Measurements from ENCODE around the gene MRPS22. TPM values are rescaled to one million over a fixed set of nuclear protein-coding genes. Genes with fewer than 3 reads are reported as not detected.

The MRPS22 gene
- total and polyA plus RNA-seq, 2 donors (not counting 3 experiments of a cell fraction or from before 2014, with no cell fraction given) = 33.8 to 45.6 TPM

DNA sequence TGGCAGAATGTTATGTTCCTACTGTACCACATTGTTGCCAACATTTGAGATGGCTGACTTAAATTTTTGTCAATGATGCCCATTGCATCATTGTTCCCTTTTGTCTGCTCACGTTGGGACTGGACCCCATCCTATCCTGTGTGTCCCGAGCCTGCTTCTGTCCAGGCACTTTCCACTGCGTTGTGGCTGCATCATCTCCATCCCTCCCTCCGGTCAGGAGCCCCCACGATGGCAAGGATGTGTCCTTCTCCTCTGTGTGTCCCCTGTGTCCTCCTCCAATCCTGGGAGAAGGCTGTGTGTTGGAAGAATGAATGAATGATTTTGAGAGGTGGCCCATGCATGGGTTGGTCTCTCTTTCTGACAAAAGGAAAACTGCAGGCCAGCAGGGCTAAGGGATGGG, 19.4 kb upstream of the MRPS22 start:
- FAIRE-seq (no peak), DNase-seq (ENCODE audit: low read depth, low spot score) (no peak)
- Histone ChIP-seq H2AFZ (ENCODE audit: low read depth, low read length) (no peak overlapping the region), H3K79me2 (ENCODE audit: control insufficient read depth, insufficient read depth, low read length) (no peaks in the 10 kb centered on the region), H3K9me1 (replicated peaks; ENCODE audit: control insufficient read depth, extremely low read depth, insufficient read depth, low read length) (no peaks in the 10 kb centered on the region), H4K20me1 (replicated peaks; ENCODE audit: control insufficient read depth, extremely low read depth, insufficient read depth, low read length) (no peaks in the 10 kb centered on the region), H3K9ac (replicated peaks; ENCODE audit: extremely low read depth, insufficient read depth, low read length) (no peak overlapping the region), H3K27me3 (ENCODE audit: control insufficient read depth in 2 of 2, insufficient read depth in 2 of 2, low read length in 2 of 2) (no peaks in the 10 kb centered on the region), H3K9me3 (replicated peaks; ENCODE audit: control insufficient read depth, insufficient read depth, low read length) (no peaks in the 10 kb centered on the region), H3K4me3 (replicated peaks in 1 of 3; ENCODE audit: insufficient read depth in 1 of 3, low read depth in 1 of 3, low read length in 3 of 3) (no peak overlapping the region), H3K27ac (ENCODE audit: insufficient read depth, low read depth, low read length) (no peak overlapping the region), H3K4me1 (ENCODE audit: control insufficient read depth, extremely low read depth, insufficient read depth, low read length) (peaks cover 3% of the 10 kb centered on the region), H3K36me3 (ENCODE audit: control insufficient read depth in 2 of 2, extremely low read depth in 1 of 2, insufficient read depth in 2 of 2, low read length in 2 of 2) (no peaks in the 10 kb centered on the region), H3K4me2 (ENCODE audit: insufficient read depth, low read length) (no peak overlapping the region)
- dilution Hi-C loops (cut with MboI; ENCODE audit: extremely low pct_ligation_motif_present, low sequenced_read_pairs) = no loop called here
- CTCF ChIA-PET = interaction anchor here (0.9 kb wide), 1 partner anchor 186 kb away, joined by 3 read pairs; no protein-coding TSS in a partner anchor
- intact Hi-C loops (cut with micrococcal nuclease) = no loop called here
- no TSS peak for BruUV-seq (replicated peaks)
- TF ChIP-seq JUN (IDR thresholded peaks at IDR 0.05; ENCODE audit: borderline replicate concordance, insufficient read depth, insufficient read length, low read depth) = no peak
- POLR2A ChIA-PET = no interaction called here

- FAIRE-seq (no peak), DNase-seq (ENCODE audit: low read depth, low spot score) (no peak)
- H3K9me3 ChIP-seq (replicated peaks; ENCODE audit: control insufficient read depth, insufficient read depth, low read length) = no peaks in the 10 kb centered on the region
- H3K9ac ChIP-seq (replicated peaks; ENCODE audit: extremely low read depth, insufficient read depth, low read length) = no peak overlapping the region
- dilution Hi-C loops (cut with MboI; ENCODE audit: extremely low pct_ligation_motif_present, low sequenced_read_pairs) (no loop called here), intact Hi-C loops (cut with micrococcal nuclease) (no loop called here)
- TF ChIP-seq POLR2AphosphoS5 (IDR thresholded peaks at IDR 0.05; ENCODE audit: insufficient read depth, low read depth, low read length) (no peak), MAX (IDR thresholded peaks at IDR 0.05; ENCODE audit: insufficient read depth, insufficient read length) (no peak), GATA2 (IDR thresholded peaks at IDR 0.05; ENCODE audit: insufficient read depth, insufficient read length, low read depth, low read length) (no peak), POLR2A (IDR thresholded peaks at IDR 0.05; ENCODE audit: low read depth, low read length) (no peak), EZH2 (IDR thresholded peaks at IDR 0.05; ENCODE audit: borderline replicate concordance, low read depth, low read length, severe bottlenecking) (no peak), MYC (IDR thresholded peaks at IDR 0.05; ENCODE audit: low read depth, low read length) (no peak), FOS (IDR thresholded peaks at IDR 0.05; ENCODE audit: borderline replicate concordance, insufficient read depth, low read length) (no peak), JUN (IDR thresholded peaks at IDR 0.05; ENCODE audit: borderline replicate concordance, insufficient read depth, insufficient read length, low read depth) (no peak)
- TF ChIP-seq, protein P1, sequence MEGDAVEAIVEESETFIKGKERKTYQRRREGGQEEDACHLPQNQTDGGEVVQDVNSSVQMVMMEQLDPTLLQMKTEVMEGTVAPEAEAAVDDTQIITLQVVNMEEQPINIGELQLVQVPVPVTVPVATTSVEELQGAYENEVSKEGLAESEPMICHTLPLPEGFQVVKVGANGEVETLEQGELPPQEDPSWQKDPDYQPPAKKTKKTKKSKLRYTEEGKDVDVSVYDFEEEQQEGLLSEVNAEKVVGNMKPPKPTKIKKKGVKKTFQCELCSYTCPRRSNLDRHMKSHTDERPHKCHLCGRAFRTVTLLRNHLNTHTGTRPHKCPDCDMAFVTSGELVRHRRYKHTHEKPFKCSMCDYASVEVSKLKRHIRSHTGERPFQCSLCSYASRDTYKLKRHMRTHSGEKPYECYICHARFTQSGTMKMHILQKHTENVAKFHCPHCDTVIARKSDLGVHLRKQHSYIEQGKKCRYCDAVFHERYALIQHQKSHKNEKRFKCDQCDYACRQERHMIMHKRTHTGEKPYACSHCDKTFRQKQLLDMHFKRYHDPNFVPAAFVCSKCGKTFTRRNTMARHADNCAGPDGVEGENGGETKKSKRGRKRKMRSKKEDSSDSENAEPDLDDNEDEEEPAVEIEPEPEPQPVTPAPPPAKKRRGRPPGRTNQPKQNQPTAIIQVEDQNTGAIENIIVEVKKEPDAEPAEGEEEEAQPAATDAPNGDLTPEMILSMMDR (IDR thresholded peaks at IDR 0.05; ENCODE audit: extremely low read depth in 1 of 2, insufficient read depth in 1 of 2, low read depth in 1 of 2, low read length in 2 of 2) = no peak
- no peak overlapping the region for H2AFZ ChIP-seq (ENCODE audit: low read depth, low read length)
- H3K27ac ChIP-seq (ENCODE audit: insufficient read depth, low read depth, low read length) = no peak overlapping the region
- H3K4me1 ChIP-seq (ENCODE audit: control insufficient read depth, extremely low read depth, insufficient read depth, low read length) = peaks cover 3% of the 10 kb centered on the region
- ChIA-PET CTCF (interaction anchor here (1.9 to 2.4 kb wide), 2 partner anchors 214 to 389 kb away, joined by 6 to 19 read pairs; no protein-coding TSS in a partner anchor), POLR2A (no interaction called here)
- H3K4me3 ChIP-seq (replicated peaks in 1 of 3; ENCODE audit: insufficient read depth in 1 of 3, low read depth in 1 of 3, low read length in 3 of 3) = no peak overlapping the region
- H3K4me2 ChIP-seq (ENCODE audit: insufficient read depth, low read length) = no peak overlapping the region
- H4K20me1 ChIP-seq (replicated peaks; ENCODE audit: control insufficient read depth, extremely low read depth, insufficient read depth, low read length) = no peaks in the 10 kb centered on the region
- H3K36me3 ChIP-seq (ENCODE audit: control insufficient read depth in 2 of 2, extremely low read depth in 1 of 2, insufficient read depth in 2 of 2, low read length in 2 of 2) = no peaks in the 10 kb centered on the region
- H3K9me1 ChIP-seq (replicated peaks; ENCODE audit: control insufficient read depth, extremely low read depth, insufficient read depth, low read length) = no peaks in the 10 kb centered on the region
- H3K27me3 ChIP-seq (ENCODE audit: control insufficient read depth in 2 of 2, insufficient read depth in 2 of 2, low read length in 2 of 2) = no peaks in the 10 kb centered on the region
- no peaks in the 10 kb centered on the region for H3K79me2 ChIP-seq (ENCODE audit: control insufficient read depth, insufficient read depth, low read length)
- BruUV-seq (replicated peaks) = no TSS peak
Observed at GRCh38 chr3:139325551-139325950, 18.3 kb upstream of the MRPS22 start.

Data from endothelial cell of umbilical vein (primary cell).